AG09309 (cell line): ENCODE measurements around the gene MUC22.
"Not testable (repeated sequence)": the region's sequence is repeated elsewhere in the genome, so short reads cannot be mapped to it uniquely, and the experiment has no call there.

Experiments
- DNase-seq: peaks from one replicate; pipeline ENCODE4 v3.0.0-alpha.2; 2010; ENCODE audit warnings: low read depth
- H3K4me3 ChIP-seq: 2 replicates; pipeline ENCODE4 v1.5.1; 2011; ENCODE audit warnings: mild to moderate bottlenecking, low read depth, low read length, moderate library complexity; ENCODE audit not compliant: control insufficient read depth
- TF ChIP-seq, protein P1 (sequence below): IDR thresholded peaks from 2 replicates; pipeline ENCODE4 v1.5.1; 2011; ENCODE audit warnings: mild to moderate bottlenecking, low read depth, low read length, inconsistent platforms; ENCODE audit not compliant: insufficient read depth, control insufficient read depth; ENCODE audit errors: missing control alignments

The MUC22 gene

DNA sequence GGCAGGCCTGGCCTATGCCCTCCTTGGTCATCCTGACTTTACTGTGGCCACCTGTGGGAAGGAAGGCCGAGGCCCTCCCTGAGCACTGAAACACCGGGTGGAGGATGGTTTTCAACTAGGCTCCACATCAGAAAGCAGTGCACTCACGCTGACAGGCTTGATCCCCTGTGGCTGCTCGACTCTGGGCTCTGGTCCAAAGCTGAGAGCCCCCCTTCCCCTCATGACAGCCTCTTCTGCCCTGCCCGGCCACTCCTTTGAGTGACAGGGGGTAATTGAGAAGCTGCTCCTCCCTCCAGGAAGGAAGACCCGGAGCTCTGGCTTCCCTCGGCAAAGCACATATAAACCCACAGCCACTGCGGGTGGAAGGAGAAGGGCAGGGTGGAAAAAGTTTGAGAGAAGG lies 43.6 kb downstream of the MUC22 start:
- TF ChIP-seq, protein P1, sequence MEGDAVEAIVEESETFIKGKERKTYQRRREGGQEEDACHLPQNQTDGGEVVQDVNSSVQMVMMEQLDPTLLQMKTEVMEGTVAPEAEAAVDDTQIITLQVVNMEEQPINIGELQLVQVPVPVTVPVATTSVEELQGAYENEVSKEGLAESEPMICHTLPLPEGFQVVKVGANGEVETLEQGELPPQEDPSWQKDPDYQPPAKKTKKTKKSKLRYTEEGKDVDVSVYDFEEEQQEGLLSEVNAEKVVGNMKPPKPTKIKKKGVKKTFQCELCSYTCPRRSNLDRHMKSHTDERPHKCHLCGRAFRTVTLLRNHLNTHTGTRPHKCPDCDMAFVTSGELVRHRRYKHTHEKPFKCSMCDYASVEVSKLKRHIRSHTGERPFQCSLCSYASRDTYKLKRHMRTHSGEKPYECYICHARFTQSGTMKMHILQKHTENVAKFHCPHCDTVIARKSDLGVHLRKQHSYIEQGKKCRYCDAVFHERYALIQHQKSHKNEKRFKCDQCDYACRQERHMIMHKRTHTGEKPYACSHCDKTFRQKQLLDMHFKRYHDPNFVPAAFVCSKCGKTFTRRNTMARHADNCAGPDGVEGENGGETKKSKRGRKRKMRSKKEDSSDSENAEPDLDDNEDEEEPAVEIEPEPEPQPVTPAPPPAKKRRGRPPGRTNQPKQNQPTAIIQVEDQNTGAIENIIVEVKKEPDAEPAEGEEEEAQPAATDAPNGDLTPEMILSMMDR = no peak
- no peak overlapping the region for H3K4me3 ChIP-seq
- DNase-seq = no peak

DNA sequence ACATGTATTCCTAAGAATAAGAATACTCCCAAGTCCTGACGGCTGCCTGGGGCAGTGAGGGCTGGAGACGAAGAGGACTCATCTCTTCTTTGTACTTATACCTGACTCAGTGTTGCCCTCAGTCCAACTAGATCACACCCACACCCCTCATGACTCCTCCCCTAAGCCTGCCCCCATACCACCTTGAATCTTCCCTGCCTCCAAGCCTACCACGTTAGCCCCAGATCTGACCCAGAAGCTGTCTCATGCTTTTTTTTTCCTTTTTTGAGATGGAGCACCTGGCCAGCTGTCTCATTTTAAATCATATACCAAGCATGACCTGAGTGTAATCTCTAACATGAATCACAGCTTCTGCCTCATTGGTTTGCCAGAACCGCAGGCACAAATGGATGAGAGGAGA lies 45.2 kb downstream of the MUC22 start:
- no peak for DNase-seq
- H3K4me3 ChIP-seq = no peak overlapping the region
- TF ChIP-seq, protein P1 = no peak

DNA sequence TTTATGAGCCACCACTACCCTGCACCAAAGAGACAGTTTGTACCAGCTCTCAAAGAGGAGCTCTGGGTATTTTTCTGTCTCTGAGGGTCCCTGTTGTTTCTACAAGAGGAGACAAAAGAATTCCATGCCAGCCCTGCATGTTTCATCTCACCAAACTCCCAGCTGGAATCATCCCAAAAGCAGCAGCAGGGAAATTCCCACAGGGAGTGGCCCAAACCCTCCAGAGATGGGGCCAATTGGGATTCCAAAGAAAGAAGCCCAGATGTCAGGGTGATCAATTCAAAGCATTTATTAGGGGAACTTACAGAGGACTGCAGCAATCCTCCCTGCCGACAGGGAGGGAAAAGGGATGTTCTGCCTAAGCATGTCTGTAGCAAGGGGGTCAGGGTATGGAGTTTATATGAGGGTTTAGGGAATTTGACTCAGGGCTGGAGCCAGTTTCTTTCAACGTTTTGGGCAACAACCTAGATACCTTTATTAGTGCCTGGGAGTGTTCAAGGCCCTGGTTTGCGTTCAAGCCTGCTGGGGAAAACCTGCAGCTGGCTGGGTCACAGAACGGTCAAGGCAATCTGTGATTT lies 47.2 kb downstream of the MUC22 start:
- TF ChIP-seq, protein P1 = no peak
- no peak for DNase-seq
- no peak overlapping the region for H3K4me3 ChIP-seq

DNA sequence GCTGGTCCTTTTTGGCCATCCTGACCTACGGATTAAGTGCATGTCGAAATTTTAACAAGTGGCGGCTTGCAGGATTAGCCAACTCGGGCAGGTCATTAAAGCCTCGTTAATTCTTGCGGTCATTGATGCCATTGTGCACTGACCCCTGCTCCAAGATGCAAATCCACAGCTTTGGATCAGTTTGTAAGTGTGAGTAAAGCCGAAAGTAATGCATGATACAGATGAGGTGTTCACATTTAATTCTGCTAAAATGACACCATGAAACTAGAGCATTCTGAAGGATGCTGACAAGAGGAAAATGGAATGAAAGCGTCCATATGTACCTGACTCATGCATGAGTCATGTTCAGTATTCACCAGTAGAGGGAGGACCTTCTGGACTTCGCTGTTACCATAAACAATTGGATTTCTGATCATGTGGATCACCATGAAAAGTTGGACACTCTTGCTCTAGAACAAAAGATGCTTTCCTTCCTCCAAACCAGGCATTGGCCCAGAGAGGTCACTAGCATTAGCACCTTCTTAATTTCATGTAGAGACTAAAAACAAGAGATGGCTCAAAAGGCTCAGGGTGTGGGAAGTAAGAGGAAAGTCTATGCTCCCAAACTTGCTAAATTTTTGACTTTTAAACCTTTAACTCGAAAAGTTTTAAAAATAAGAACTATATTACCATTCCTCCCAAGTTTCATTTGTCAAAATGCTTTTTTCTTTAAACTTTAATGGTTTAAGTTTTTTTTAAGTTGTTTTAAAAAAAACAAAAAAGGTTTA lies 48.0 kb downstream of the MUC22 start:
- TF ChIP-seq, protein P1 = peak; percentile 39
- DNase-seq = peak; percentile 71
- H3K4me3 ChIP-seq = no peak overlapping the region

DNA sequence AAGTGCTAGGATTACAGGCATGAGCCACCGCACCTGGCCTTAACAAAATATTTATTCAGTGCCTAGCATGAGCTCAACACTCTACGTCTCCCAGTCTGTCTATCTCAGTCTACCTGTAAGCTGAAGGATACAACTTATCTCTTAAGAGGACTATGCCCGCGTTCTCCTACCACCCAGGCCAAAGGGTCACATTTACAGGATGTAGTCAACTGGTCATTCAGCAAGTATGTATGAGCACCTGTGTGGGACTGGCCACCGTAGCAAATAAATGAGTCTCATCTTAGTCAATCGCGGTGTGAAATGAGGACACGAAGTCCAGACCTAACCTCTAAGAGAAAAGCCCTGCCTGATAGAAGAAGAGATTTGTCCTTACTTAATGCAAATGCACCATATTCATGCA lies 49.9 kb downstream of the MUC22 start:
- TF ChIP-seq, protein P1 = no peak
- no peak for DNase-seq
- no peak overlapping the region for H3K4me3 ChIP-seq

DNA sequence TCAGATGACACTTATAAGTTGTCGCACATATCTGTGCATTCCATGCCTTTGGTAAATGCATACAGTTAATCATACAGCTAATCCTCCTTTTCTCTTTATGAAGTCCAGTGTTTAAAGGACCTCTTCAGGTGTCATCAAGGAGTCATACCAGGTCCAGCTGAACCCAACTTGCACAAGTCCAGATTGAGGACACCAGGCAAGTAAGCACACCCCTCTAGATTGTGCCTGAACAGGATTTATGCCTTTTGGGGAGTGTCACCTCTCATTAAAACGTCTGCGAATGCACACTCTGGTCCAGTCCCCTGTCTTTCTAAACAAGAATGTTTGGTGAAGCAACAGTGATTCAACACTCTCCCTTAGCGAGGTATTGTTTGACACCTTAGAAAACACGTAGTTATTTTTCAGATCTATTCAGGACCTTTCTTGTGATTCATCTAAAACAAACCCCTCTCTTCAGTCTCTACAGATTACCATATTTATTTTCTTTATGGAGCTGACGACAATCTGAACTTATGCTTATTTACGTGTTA lies 53.7 kb downstream of the MUC22 start:
- no peak for DNase-seq
- TF ChIP-seq, protein P1 = no peak

DNA sequence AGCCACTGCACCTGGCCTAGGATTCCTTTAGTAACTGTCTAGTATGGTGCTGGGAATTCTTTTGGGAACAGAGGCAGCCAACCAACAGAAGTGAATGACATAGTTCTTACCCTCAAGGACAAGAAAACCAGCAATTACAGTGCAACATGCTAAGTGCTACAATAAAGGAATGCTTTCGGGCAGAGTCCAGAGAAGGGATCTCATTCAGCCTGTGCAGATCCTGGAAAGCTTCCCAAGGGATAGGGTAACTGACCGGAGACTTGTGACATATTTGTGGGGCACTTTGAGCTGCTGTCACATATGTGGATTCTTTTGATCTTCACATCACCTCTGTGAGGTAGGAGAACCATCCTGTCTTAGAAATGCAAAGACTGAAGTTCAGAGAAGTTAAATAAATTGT lies 55.3 kb downstream of the MUC22 start:
- TF ChIP-seq, protein P1 = no peak
- DNase-seq = no peak
- no peak overlapping the region for H3K4me3 ChIP-seq

More for the DNA sequence above, 53.7 kb downstream of the MUC22 start:
- no peak overlapping the region for H3K4me3 ChIP-seq

DNA sequence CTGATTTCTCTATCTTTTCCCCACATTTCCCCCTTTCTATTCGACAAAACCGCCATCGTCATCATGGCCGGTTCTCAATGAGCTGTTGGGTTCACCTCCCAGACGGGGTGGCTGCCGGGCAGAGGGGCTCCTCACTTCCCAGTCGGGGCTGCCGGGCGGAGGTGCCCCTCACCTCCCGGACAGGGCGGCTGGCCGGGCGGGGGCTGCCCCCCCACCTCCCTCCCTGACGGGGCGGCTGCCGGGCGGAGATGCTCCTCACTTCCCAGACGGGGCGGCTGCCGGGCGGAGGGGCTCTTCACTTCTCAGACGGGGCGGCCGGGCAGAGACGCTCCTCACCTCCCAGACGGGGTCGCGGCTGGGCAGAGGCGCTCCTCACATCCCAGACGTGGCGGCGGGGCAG lies 56.8 kb downstream of the MUC22 start:
- not testable (repeated sequence) for DNase-seq

DNA sequence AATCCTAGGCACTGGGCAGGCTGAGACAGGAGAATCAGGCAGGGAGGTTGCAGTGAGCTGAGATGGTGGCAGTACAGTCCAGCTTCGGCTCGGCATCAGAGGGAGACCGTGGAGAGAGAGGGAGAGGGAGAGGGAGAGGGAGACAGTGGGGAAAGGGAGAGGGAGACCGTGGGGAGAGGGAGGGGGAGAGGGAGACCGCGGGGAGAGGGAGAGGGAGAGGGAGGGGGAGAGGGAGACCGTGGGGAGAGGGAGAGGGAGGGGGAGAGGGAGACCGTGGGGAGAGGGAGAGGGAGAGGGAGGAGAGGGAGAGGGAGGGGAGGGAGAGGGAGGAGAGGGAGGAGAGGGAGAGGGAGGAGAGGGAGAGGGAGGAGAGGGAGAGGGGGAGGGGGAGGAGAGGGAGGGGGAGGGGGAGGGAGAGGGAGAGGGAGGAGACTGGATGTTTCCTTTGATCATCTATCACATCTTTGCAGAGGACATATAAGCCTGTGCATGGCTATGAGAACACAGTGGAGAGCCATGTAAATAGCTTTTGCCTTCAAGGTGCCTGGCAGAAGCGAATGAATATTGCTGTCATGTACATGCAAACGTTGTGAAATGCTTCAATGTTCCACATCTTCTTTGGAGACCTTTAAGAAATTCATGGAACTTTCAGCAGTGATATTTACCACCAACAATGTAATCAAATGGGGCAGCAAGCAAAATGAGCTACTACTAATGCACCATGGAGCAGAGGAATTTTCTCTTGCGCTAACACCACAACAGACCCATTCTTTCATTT lies 57.8 kb downstream of the MUC22 start:
- not testable (repeated sequence) for DNase-seq

More for the DNA sequence above, 56.8 kb downstream of the MUC22 start:
- not testable (repeated sequence) for H3K4me3 ChIP-seq

More for the DNA sequence above, 57.8 kb downstream of the MUC22 start:
- not testable (repeated sequence) for H3K4me3 ChIP-seq
